Liver (tissue), 9 donors: ENCODE measurements around the gene SPTLC3. TPM values are rescaled to one million over a fixed set of nuclear protein-coding genes. Genes with fewer than 3 reads are reported as not detected.

ENCODE experiments used
- DNase-seq: peaks from one replicate; pipeline ENCODE4 v3.0.0-alpha.2; 2017; ENCODE audit warnings: low spot score
- H3K27ac ChIP-seq, 2 donors: one replicate each; pipeline ENCODE4 v1.7.0; 2013; ENCODE audit warnings: inconsistent platforms in 2 of 2, low read length in 2 of 2, control low read depth in 1 of 2, low read depth in 1 of 2, mild to moderate bottlenecking in 1 of 2
- H3K27me3 ChIP-seq, 4 donors: one replicate each; pipeline versions ENCODE4 v1.6.1 to v1.7.0; 2013; ENCODE audit warnings: low read length in 3 of 4, inconsistent platforms in 1 of 4, mild to moderate bottlenecking in 1 of 4, moderate library complexity in 1 of 4; ENCODE audit not compliant: control insufficient read depth in 4 of 4, insufficient read depth in 4 of 4
- H3K36me3 ChIP-seq, 4 donors: one replicate each; pipeline versions ENCODE4 v1.6.1 to v1.7.0; 2013; ENCODE audit warnings: low read length in 3 of 4, mild to moderate bottlenecking in 3 of 4, low read depth in 1 of 4, moderate library complexity in 1 of 4; ENCODE audit not compliant: control insufficient read depth in 4 of 4, insufficient read depth in 3 of 4
- H3K4me1 ChIP-seq, 4 donors: one replicate each; pipeline versions ENCODE4 v1.6.1 to v1.7.0; 2013; ENCODE audit warnings: low read length in 3 of 4, mild to moderate bottlenecking in 3 of 4, moderate library complexity in 1 of 4; ENCODE audit not compliant: control insufficient read depth in 4 of 4, insufficient read depth in 4 of 4
- H3K4me3 ChIP-seq, 3 donors: one replicate each; pipeline versions ENCODE4 v1.6.1 to v1.7.0; 2013; ENCODE audit warnings: low read length in 3 of 3, control low read depth in 1 of 3, low read depth in 1 of 3, mild to moderate bottlenecking in 1 of 3
- H3K9ac ChIP-seq, 2 donors: one replicate each; pipeline ENCODE4 v1.7.0; 2013; ENCODE audit warnings: low read length in 2 of 2, mild to moderate bottlenecking in 2 of 2, moderate library complexity in 2 of 2, control low read depth in 1 of 2, low read depth in 1 of 2
- H3K9me3 ChIP-seq, 4 donors: one replicate each; pipeline versions ENCODE4 v1.6.1 to v1.7.0; 2013; ENCODE audit warnings: low read length in 3 of 4; ENCODE audit not compliant: control insufficient read depth in 4 of 4
- CTCF ChIP-seq: fragments of 150-350 bp; IDR thresholded peaks from 2 replicates; pipeline ENCODE4 v1.5.1; 2017; ENCODE audit warnings: improper control_type of control experiment, low read depth, low read length; ENCODE audit not compliant: missing input control
- EGR1 ChIP-seq, 2 donors: IDR thresholded peaks; 2 replicates each; pipeline ENCODE4 v1.6.1; 2016 to 2018; ENCODE audit warnings: antibody characterized with exemption in 2 of 2, low read depth in 2 of 2
- FOXA1 ChIP-seq: IDR thresholded peaks from 2 replicates; pipeline ENCODE4 v1.6.1; 2016; ENCODE audit warnings: antibody characterized with exemption
- FOXA2 ChIP-seq: IDR thresholded peaks from 2 replicates; pipeline ENCODE4 v1.6.1; 2016; ENCODE audit warnings: antibody characterized with exemption
- GABPA ChIP-seq, 2 donors: IDR thresholded peaks in 1 of 2; conservative IDR thresholded peaks in 1 of 2; 2 replicates each; pipeline ENCODE4 v1.6.1; 2016; ENCODE audit warnings: antibody characterized with exemption in 2 of 2, mild to moderate bottlenecking in 1 of 2, moderate library complexity in 1 of 2
- HNF4A ChIP-seq, 2 donors: conservative IDR thresholded peaks; 2 replicates each; pipeline ENCODE4 v1.6.1; 2016; ENCODE audit warnings: antibody characterized with exemption in 2 of 2, mild to moderate bottlenecking in 2 of 2
- HNF4G ChIP-seq: IDR thresholded peaks from 2 replicates; pipeline ENCODE4 v1.6.1; 2016; ENCODE audit warnings: antibody characterized with exemption
- JUND ChIP-seq, 2 donors: IDR thresholded peaks; 2 replicates each; pipeline ENCODE4 v1.6.1; 2016; ENCODE audit warnings: antibody characterized with exemption in 2 of 2
- NR2F2 ChIP-seq: IDR thresholded peaks from 2 replicates; pipeline ENCODE4 v1.6.1; 2016; ENCODE audit warnings: antibody characterized with exemption
- RAD21 ChIP-seq, 2 donors: IDR thresholded peaks; 2 replicates each; pipeline ENCODE4 v1.6.1; 2016; ENCODE audit warnings: antibody characterized with exemption in 2 of 2, mild to moderate bottlenecking in 2 of 2
- RXRA ChIP-seq, 2 donors: IDR thresholded peaks; 2 replicates each; pipeline ENCODE4 v1.6.1; 2017 to 2018; ENCODE audit warnings: antibody characterized with exemption in 2 of 2, mild to moderate bottlenecking in 1 of 2
- SP1 ChIP-seq: IDR thresholded peaks from 2 replicates; pipeline ENCODE4 v1.6.1; 2018; ENCODE audit warnings: antibody characterized with exemption, mild to moderate bottlenecking
- TAF1 ChIP-seq: conservative IDR thresholded peaks from 2 replicates; pipeline ENCODE4 v1.6.1; 2016; ENCODE audit warnings: antibody characterized with exemption, mild to moderate bottlenecking
- YY1 ChIP-seq: IDR thresholded peaks from 2 replicates; pipeline ENCODE4 v1.6.1; 2016; ENCODE audit warnings: antibody characterized with exemption, mild to moderate bottlenecking
- ZBTB33 ChIP-seq: IDR thresholded peaks from 2 replicates; pipeline ENCODE4 v1.6.1; 2016; ENCODE audit warnings: antibody characterized with exemption
- WGBS: extraction: QIAGEN DNeasy Blood & Tissue Kit; methylation state at CpG from one replicate; pipeline ENCODE4 v1.1.7; 2013; 5-methylcytosine and 5-hydroxymethylcytosine counted together
- polyA plus RNA-seq, 2 donors: library from polyadenylated mRNA; stranded (reverse) in 1 of 2; unstranded in 1 of 2; fragments of 200-250 nt in 1 of 2; fragments of >200 nt in 1 of 2; fragmentation: Nextera tagmentation in 1 of 2; extraction: Ambion mirVana in 1 of 2; gene quantifications; one replicate each; pipeline versions ENCODE4 v1.2.1 to v1.2.3, GENCODE V29; 2013 to 2015
- total RNA-seq, 2 donors: library from RNA; depleted of rRNA; stranded (reverse); fragments of >200 nt; gene quantifications; one replicate each; pipeline ENCODE4 v1.2.3, GENCODE V29; 2014
- TF ChIP-seq, protein P1 (sequence below): IDR thresholded peaks from 2 replicates; pipeline ENCODE4 v1.6.1; 2016; ENCODE audit warnings: antibody characterized with exemption
- TF ChIP-seq, protein P2 (sequence below): IDR thresholded peaks from 2 replicates; pipeline ENCODE4 v1.6.1; 2016; ENCODE audit warnings: antibody characterized with exemption, mild to moderate bottlenecking
- TF ChIP-seq, protein P3 (sequence below): IDR thresholded peaks from 2 replicates; pipeline ENCODE4 v1.6.1; 2016; ENCODE audit warnings: antibody characterized with exemption
- donor health status: healthy.
- donor health status: healthy.
- donor health status: healthy.
- donor health status: healthy.
- donor health status: healthy.

Gene SPTLC3
- total and polyA plus RNA-seq, 4 donors = 4.2 to 40.9 (median 20.4) TPM

- peaks cover 7 to 32% (median 14%) of the 10 kb centered on the region in 4 donors for H3K4me1 ChIP-seq
- no peak overlapping the region for H3K9ac ChIP-seq
- WGBS = 60% methylated on average over 3 of the region's 3 CpGs
- no peaks in the 10 kb centered on the region for H3K27me3 ChIP-seq
- H3K27ac ChIP-seq = no peak overlapping the region
- no peaks in the 10 kb centered on the region for H3K9me3 ChIP-seq
- H3K4me3 ChIP-seq = no peak overlapping the region
- no peak for TF ChIP-seq SP1
- TF ChIP-seq EGR1 (IDR thresholded peaks at IDR 0.05; ENCODE audit: low read depth in 2 of 2) = no peak
- TF ChIP-seq, protein P1, sequence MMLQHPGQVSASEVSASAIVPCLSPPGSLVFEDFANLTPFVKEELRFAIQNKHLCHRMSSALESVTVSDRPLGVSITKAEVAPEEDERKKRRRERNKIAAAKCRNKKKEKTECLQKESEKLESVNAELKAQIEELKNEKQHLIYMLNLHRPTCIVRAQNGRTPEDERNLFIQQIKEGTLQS = no peak
- no peak for TF ChIP-seq NR2F2
- no peak for TF ChIP-seq HNF4A (conservative IDR thresholded peaks at IDR 0.05)
- TF ChIP-seq HNF4G = no peak
- TF ChIP-seq ZBTB33 = no peak
- TF ChIP-seq GABPA (IDR thresholded peaks at IDR 0.05 in 1 of 2, conservative IDR thresholded peaks at IDR 0.05 in 1 of 2) = no peak
- TF ChIP-seq CTCF = no peak
- no peak for TF ChIP-seq FOXA1
- no peak for TF ChIP-seq RAD21 (IDR thresholded peaks at IDR 0.05)
- no peak for TF ChIP-seq FOXA2
- TF ChIP-seq, protein P2, sequence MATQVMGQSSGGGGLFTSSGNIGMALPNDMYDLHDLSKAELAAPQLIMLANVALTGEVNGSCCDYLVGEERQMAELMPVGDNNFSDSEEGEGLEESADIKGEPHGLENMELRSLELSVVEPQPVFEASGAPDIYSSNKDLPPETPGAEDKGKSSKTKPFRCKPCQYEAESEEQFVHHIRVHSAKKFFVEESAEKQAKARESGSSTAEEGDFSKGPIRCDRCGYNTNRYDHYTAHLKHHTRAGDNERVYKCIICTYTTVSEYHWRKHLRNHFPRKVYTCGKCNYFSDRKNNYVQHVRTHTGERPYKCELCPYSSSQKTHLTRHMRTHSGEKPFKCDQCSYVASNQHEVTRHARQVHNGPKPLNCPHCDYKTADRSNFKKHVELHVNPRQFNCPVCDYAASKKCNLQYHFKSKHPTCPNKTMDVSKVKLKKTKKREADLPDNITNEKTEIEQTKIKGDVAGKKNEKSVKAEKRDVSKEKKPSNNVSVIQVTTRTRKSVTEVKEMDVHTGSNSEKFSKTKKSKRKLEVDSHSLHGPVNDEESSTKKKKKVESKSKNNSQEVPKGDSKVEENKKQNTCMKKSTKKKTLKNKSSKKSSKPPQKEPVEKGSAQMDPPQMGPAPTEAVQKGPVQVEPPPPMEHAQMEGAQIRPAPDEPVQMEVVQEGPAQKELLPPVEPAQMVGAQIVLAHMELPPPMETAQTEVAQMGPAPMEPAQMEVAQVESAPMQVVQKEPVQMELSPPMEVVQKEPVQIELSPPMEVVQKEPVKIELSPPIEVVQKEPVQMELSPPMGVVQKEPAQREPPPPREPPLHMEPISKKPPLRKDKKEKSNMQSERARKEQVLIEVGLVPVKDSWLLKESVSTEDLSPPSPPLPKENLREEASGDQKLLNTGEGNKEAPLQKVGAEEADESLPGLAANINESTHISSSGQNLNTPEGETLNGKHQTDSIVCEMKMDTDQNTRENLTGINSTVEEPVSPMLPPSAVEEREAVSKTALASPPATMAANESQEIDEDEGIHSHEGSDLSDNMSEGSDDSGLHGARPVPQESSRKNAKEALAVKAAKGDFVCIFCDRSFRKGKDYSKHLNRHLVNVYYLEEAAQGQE = no peak
- TF ChIP-seq RXRA (IDR thresholded peaks at IDR 0.05) = no peak
- no peak for TF ChIP-seq JUND (IDR thresholded peaks at IDR 0.05)
- no peak for TF ChIP-seq YY1
- TF ChIP-seq, protein P3, sequence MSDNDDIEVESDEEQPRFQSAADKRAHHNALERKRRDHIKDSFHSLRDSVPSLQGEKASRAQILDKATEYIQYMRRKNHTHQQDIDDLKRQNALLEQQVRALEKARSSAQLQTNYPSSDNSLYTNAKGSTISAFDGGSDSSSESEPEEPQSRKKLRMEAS = no peak
- no peak for TF ChIP-seq TAF1
- no peak for DNase-seq
- H3K36me3 ChIP-seq = no peaks in the 10 kb centered on the region
These were observed 1.9 kb upstream of the SPTLC3 start for GRCh38 chr20:13006825-13007224.
